Stomach (tissue), 9 donors: ENCODE data around the gene RABGAP1. TPM values are rescaled to one million over a fixed set of nuclear protein-coding genes. Genes with fewer than 3 reads are reported as not detected.

Experiments
- DNase-seq, 2 donors: peaks; one replicate each; pipeline versions ENCODE4 v3.0.0 to v3.0.0-alpha.2; 2013 to 2019
- H3K27ac ChIP-seq, 5 donors: fragments of 200-600 bp in 4 of 5; sonication (generic) in 4 of 5; one replicate each; pipeline ENCODE4 v1.5.1; 2013 to 2019; ENCODE audit warnings: mild to moderate bottlenecking in 1 of 5, moderate library complexity in 1 of 5
- H3K27me3 ChIP-seq, 3 donors: fragments of 200-600 bp; sonication (generic); one replicate each; pipeline ENCODE4 v1.5.1; 2017 to 2019; ENCODE audit warnings: mixed run types in 1 of 3
- H3K36me3 ChIP-seq, 4 donors: fragments of 200-600 bp; sonication (generic); 1 replicate in 3 of 4; 2 replicates in 1 of 4; pipeline ENCODE4 v1.5.1; 2016 to 2019
- H3K4me1 ChIP-seq, 4 donors: fragments of 200-600 bp; sonication (generic); one replicate each; pipeline ENCODE4 v1.5.1; 2016 to 2019
- H3K4me3 ChIP-seq, 4 donors: fragments of 200-600 bp; sonication (generic) in 3 of 4; one replicate each; pipeline ENCODE4 v1.5.1; 2016 to 2019; ENCODE audit warnings: mild to moderate bottlenecking in 1 of 4
- H3K9me3 ChIP-seq, 4 donors: fragments of 200-600 bp; sonication (generic); one replicate each; pipeline ENCODE4 v1.5.1; 2016 to 2019
- EP300 ChIP-seq: sonication (generic); formaldehyde crosslinking; IDR thresholded peaks from one replicate; pipeline ENCODE4 v1.6.1; 2017; ENCODE audit warnings: antibody characterized with exemption
- POLR2A ChIP-seq, 4 donors: fragments of 450-650 bp; IDR thresholded peaks; one replicate each; pipeline ENCODE4 v1.6.1; 2016; ENCODE audit warnings: antibody characterized with exemption in 4 of 4, control low read depth in 2 of 4, mild to moderate bottlenecking in 1 of 4, moderate library complexity in 1 of 4
- POLR2AphosphoS5 ChIP-seq, 3 donors: sonication (generic); formaldehyde crosslinking; IDR thresholded peaks; one replicate each; pipeline ENCODE4 v1.6.1; 2016; ENCODE audit warnings: antibody characterized with exemption in 3 of 3
- WGBS, 5 donors: extraction: QIAGEN DNeasy Blood & Tissue Kit in 3 of 5; methylation state at CpG; one replicate each; pipeline versions ENCODE4 v1.1.5 to v1.1.7; 2013 to 2018; 5-methylcytosine and 5-hydroxymethylcytosine counted together
- intact Hi-C: fragments of 100-400 bp; cut with DNase I; formaldehyde crosslinking; loops from one replicate; pipeline ENCODE4 v1.15.1; 2023; ENCODE audit warnings: low total_unique reads
- polyA plus RNA-seq, 3 donors: library from polyadenylated mRNA; stranded (reverse); fragments of 200-250 nt; gene quantifications; one replicate each; pipeline ENCODE4 v1.2.3, GENCODE V29; 2013
- total RNA-seq, 5 donors: library from RNA; depleted of rRNA; stranded (reverse); fragments of >200 nt; gene quantifications; one replicate each; pipeline versions ENCODE4 v1.1.0 to v1.2.3, GENCODE V29; 2014 to 2016
- TF ChIP-seq, protein P1 (sequence below), 7 experiments: fragments of 450-650 bp in 4 of 7; fragments of 200-600 bp in 3 of 7; sonication (generic) in 3 of 7; IDR thresholded peaks; one replicate each; pipeline ENCODE4 v1.5.1; 2016 to 2019; ENCODE audit warnings: antibody characterized with exemption in 7 of 7, control low read depth in 2 of 7, mild to moderate bottlenecking in 1 of 7
- donor health status: healthy with polysubstance abuse.
- donor health status: Bipolar disorder and iron deficiency.
- donor health status: healthy.

The RABGAP1 gene
- total and polyA plus RNA-seq, 8 donors: 7.0 to 157 (median 33.0) TPM

DNA sequence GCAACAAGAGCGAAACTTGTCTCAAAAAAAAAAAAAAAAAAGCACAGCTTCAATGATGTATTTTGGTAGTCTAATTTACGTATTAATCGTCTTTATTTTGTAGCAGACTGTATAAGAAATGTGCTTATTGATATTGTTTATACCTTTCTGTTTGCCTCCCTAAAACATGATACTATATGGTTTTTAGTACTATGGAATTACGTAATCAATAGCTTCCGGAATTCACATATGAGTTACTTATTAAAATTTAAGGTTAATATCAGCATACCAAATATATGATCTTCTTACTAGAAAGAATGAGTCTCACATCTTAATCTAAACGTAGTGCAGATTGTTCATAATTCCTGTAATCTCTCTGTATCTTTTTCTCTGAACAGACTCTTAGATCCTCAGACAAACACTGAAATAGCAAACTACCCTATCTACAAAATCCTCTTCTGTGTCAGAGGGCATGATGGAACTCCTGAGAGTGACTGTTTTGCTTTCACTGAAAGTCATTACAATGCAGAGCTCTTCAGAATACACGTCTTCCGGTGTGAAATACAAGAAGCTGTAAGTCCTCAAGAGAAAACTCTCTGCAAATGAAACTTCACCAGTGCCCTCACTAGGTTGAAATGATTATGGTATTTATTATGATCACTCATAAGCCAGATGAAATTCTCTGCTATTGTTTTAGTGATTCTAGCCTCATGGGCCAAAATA, 48.3 kb downstream of the RABGAP1 start:
- H3K27me3 ChIP-seq: no peaks in the 10 kb centered on the region
- TF ChIP-seq EP300 (no peak), POLR2A (IDR thresholded peaks at IDR 0.05) (no peak), POLR2AphosphoS5 (IDR thresholded peaks at IDR 0.05) (no peak)
- TF ChIP-seq, protein P1, sequence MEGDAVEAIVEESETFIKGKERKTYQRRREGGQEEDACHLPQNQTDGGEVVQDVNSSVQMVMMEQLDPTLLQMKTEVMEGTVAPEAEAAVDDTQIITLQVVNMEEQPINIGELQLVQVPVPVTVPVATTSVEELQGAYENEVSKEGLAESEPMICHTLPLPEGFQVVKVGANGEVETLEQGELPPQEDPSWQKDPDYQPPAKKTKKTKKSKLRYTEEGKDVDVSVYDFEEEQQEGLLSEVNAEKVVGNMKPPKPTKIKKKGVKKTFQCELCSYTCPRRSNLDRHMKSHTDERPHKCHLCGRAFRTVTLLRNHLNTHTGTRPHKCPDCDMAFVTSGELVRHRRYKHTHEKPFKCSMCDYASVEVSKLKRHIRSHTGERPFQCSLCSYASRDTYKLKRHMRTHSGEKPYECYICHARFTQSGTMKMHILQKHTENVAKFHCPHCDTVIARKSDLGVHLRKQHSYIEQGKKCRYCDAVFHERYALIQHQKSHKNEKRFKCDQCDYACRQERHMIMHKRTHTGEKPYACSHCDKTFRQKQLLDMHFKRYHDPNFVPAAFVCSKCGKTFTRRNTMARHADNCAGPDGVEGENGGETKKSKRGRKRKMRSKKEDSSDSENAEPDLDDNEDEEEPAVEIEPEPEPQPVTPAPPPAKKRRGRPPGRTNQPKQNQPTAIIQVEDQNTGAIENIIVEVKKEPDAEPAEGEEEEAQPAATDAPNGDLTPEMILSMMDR (IDR thresholded peaks at IDR 0.05): no peak
- no peaks in the 10 kb centered on the region for H3K9me3 ChIP-seq
- no peak overlapping the region for H3K27ac ChIP-seq
- H3K36me3 ChIP-seq: peaks cover 20 to 80% (median 74%) of the 10 kb centered on the region in 4 donors
- DNase-seq: no peak
- H3K4me1 ChIP-seq: peaks cover 0 to 10% (median 4%) of the 10 kb centered on the region in 4 donors
- no peak overlapping the region for H3K4me3 ChIP-seq
- WGBS, 5 donors: 71 to 81% (median 76%) methylated on average over 8 of the region's 8 CpGs
- intact Hi-C loops: loop anchor here (10.0 kb wide), 1 partner anchor 524 kb away; no protein-coding TSS in a partner anchor

DNA sequence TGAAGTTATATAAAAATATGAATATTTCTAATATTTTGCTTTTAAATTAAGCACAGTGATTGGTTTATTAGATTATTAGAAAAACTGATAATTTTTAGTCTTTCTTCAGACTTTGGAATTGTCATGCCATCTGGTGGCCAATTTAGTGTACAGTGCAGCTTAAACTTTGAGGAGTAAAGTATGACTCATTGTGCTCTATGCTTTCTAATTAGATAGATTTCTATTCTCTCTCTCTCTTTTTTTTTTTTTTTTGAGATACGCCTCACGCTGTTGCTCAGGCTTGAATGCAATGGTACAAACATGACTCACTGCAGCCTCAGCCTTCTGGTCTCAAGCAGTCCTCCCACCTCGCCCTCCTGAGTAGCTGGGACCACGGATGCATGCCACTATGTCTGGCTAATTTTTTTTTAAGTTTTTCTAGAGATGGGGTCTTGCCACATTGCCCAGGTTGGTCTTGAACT, 50.6 kb downstream of the RABGAP1 start:
- Histone ChIP-seq H3K9me3 (no peaks in the 10 kb centered on the region), H3K27ac (peak overlapping the region in 2 of 5 donors; percentile 43 to 47), H3K36me3 (peaks cover 19 to 68% (median 64%) of the 10 kb centered on the region in 4 donors), H3K4me3 (no peak overlapping the region), H3K4me1 (peaks cover 0 to 27% (median 8%) of the 10 kb centered on the region in 4 donors), H3K27me3 (no peaks in the 10 kb centered on the region)
- 33 to 42% (median 39%) methylated on average over 4 of the region's 4 CpGs for WGBS, 5 donors
- peak in 1 of 2 donors; percentile 78 for DNase-seq
- TF ChIP-seq EP300 (no peak), POLR2A (IDR thresholded peaks at IDR 0.05) (no peak), POLR2AphosphoS5 (IDR thresholded peaks at IDR 0.05) (peak in 1 of 3 donors; percentile 65)
- TF ChIP-seq, protein P1 (IDR thresholded peaks at IDR 0.05): peak in 5 of 7 experiments; percentile 40 to 76 (median 63)
- intact Hi-C loops: no loop called here

DNA sequence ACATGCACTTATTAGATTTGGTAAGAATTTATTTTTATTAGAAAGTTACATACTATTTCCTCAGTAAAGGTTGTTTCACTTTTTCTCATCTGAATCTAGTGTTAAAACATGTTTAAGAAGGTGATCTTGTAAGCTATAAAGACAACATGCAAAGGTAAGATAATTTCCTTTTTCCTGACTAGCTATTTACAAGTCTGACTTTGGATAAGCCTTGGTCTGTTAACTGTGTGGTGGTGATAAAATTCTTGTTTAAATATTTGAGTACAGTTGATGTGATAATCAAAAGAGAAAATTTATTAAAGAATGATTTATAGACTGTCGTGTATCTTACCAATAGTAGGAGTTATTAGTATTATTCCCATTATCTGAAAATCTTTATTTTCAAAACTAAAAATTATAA, 55.8 kb downstream of the RABGAP1 start:
- WGBS, 5 donors: 33 to 64% (median 52%) methylated on average over 1 of the region's 1 CpG
- H3K9me3 ChIP-seq: no peaks in the 10 kb centered on the region
- intact Hi-C loops: no loop called here
- H3K36me3 ChIP-seq: peaks cover 32 to 82% (median 75%) of the 10 kb centered on the region in 4 donors
- no peak overlapping the region for H3K4me3 ChIP-seq
- peaks cover 0 to 29% (median 9%) of the 10 kb centered on the region in 4 donors for H3K4me1 ChIP-seq
- TF ChIP-seq, protein P1 (IDR thresholded peaks at IDR 0.05): no peak
- TF ChIP-seq EP300: no peak
- TF ChIP-seq POLR2AphosphoS5 (IDR thresholded peaks at IDR 0.05): no peak
- H3K27ac ChIP-seq: no peak overlapping the region
- H3K27me3 ChIP-seq: no peaks in the 10 kb centered on the region
- no peak for DNase-seq

DNA sequence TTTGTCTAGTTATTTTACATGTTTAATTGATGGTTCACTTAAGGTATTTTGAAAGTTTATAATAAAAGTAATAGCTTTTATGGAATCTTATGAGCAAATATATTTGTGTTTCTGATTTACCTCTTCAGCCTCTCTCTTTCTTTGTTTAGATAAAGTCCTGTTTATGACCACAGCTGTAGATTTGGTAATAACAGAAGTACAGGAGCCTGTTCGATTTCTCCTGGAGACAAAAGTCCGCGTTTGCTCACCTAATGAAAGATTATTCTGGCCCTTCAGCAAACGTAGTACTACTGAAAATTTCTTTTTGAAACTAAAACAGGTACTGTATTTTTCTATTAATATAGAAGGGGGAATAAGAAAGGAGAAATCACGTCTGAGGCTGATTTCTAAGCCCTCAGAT, 57.6 kb downstream of the RABGAP1 start:
- H3K27me3 ChIP-seq: no peaks in the 10 kb centered on the region
- no peaks in the 10 kb centered on the region for H3K9me3 ChIP-seq
- no peak overlapping the region for H3K27ac ChIP-seq
- peaks cover 28 to 74% (median 67%) of the 10 kb centered on the region in 4 donors for H3K36me3 ChIP-seq
- H3K4me1 ChIP-seq: peaks cover 0 to 38% (median 11%) of the 10 kb centered on the region in 4 donors
- intact Hi-C loops: no loop called here
- no peak overlapping the region for H3K4me3 ChIP-seq
- DNase-seq: no peak
- TF ChIP-seq, protein P1 (IDR thresholded peaks at IDR 0.05): no peak
- TF ChIP-seq POLR2A (IDR thresholded peaks at IDR 0.05) (no peak), EP300 (no peak), POLR2AphosphoS5 (IDR thresholded peaks at IDR 0.05) (no peak)
- 80 to 88% (median 83%) methylated on average over 5 of the region's 5 CpGs for WGBS, 5 donors
